Hepatocyte (in vitro differentiated cells): ENCODE data around the gene DOCK4. TPM values are rescaled to one million over a fixed set of nuclear protein-coding genes. Genes with fewer than 3 reads are reported as not detected.

Experiments used
- DNase-seq: peaks from one replicate; pipeline ENCODE4 v3.0.0-alpha.2; 2016; ENCODE audit warnings: low spot score
- H2AFZ ChIP-seq: fragments of 200-600 bp; sonication (generic); 2 replicates; pipeline ENCODE4 v1.6.0; 2016; ENCODE audit warnings: antibody characterized with exemption, mild to moderate bottlenecking
- H3K27ac ChIP-seq: fragments of 200-600 bp; sonication (generic); 2 replicates; pipeline ENCODE4 v1.5.1; 2016; ENCODE audit warnings: mild to moderate bottlenecking
- H3K27me3 ChIP-seq: fragments of 200-600 bp; sonication (generic); 2 replicates; pipeline ENCODE4 v1.6.1; 2016
- H3K36me3 ChIP-seq: fragments of 200-600 bp; sonication (generic); replicated peaks from 2 replicates; pipeline ENCODE4 v1.5.1; 2016; ENCODE audit warnings: low read depth; ENCODE audit not compliant: insufficient read depth
- H3K4me1 ChIP-seq: fragments of 200-600 bp; sonication (generic); 2 replicates; pipeline ENCODE4 v1.5.1; 2016; ENCODE audit warnings: mild to moderate bottlenecking, moderate library complexity; ENCODE audit not compliant: insufficient read depth
- H3K4me2 ChIP-seq: fragments of 200-600 bp; sonication (generic); 2 replicates; pipeline ENCODE4 v1.6.0; 2016
- H3K4me3 ChIP-seq: fragments of 200-600 bp; sonication (generic); 2 replicates; pipeline ENCODE4 v1.5.1; 2016; ENCODE audit warnings: mild to moderate bottlenecking
- H3K79me2 ChIP-seq: fragments of 200-600 bp; sonication (generic); 2 replicates; pipeline ENCODE4 v1.6.0; 2017; ENCODE audit warnings: mild to moderate bottlenecking
- H3K9me2 ChIP-seq: fragments of 200-600 bp; sonication (generic); replicated peaks from 2 replicates; pipeline ENCODE4 v1.6.0; 2017; ENCODE audit warnings: mild to moderate bottlenecking; ENCODE audit not compliant: insufficient read depth
- H3K9me3 ChIP-seq: fragments of 200-600 bp; sonication (generic); 2 replicates; pipeline ENCODE4 v1.5.1; 2016; ENCODE audit warnings: low read depth, mild to moderate bottlenecking
- H4K20me1 ChIP-seq: fragments of 200-600 bp; sonication (generic); 2 replicates; pipeline ENCODE4 v1.6.0; 2016; ENCODE audit warnings: mild to moderate bottlenecking; ENCODE audit not compliant: insufficient read depth, poor library complexity, severe bottlenecking
- EZH2 ChIP-seq: fragments of 200-600 bp; sonication (generic); IDR thresholded peaks from 2 replicates; pipeline ENCODE4 v1.6.1; 2016; ENCODE audit warnings: antibody characterized with exemption, mild to moderate bottlenecking, borderline replicate concordance
- EZH2phosphoT487 ChIP-seq: fragments of 200-600 bp; sonication (generic); IDR thresholded peaks from one replicate; pipeline ENCODE4 v1.6.1; 2018; ENCODE audit warnings: antibody characterized with exemption, mild to moderate bottlenecking, low read depth, moderate library complexity; ENCODE audit not compliant: unreplicated experiment, severe bottlenecking
- WGBS: methylation state at CpG from one replicate; pipeline ENCODE4 v1.1.6; 2016; ENCODE audit warnings: low lambda C conversion rate; ENCODE audit errors: missing lambda C conversion rate; 5-methylcytosine and 5-hydroxymethylcytosine counted together
- polyA plus RNA-seq: library from polyadenylated mRNA; unstranded; fragments of >200 nt; fragmentation: Nextera tagmentation; extraction: Ambion mirVana; gene quantifications from 2 replicates; pipeline ENCODE4 v1.2.1, GENCODE V29; 2016
- total RNA-seq: library from RNA; depleted of rRNA; stranded (reverse); fragments of >200 nt; gene quantifications from 2 replicates; pipeline ENCODE4 v1.2.3, GENCODE V29; 2014
- TF ChIP-seq, protein P1 (sequence below): fragments of 200-600 bp; sonication (generic); IDR thresholded peaks from 2 replicates; pipeline ENCODE4 v1.5.1; 2016; ENCODE audit warnings: antibody characterized with exemption, mild to moderate bottlenecking; ENCODE audit not compliant: poor library complexity

Gene DOCK4
- total and polyA plus RNA-seq, 2 experiments from 2014 or later: 4.4 to 22.9 TPM

DNA sequence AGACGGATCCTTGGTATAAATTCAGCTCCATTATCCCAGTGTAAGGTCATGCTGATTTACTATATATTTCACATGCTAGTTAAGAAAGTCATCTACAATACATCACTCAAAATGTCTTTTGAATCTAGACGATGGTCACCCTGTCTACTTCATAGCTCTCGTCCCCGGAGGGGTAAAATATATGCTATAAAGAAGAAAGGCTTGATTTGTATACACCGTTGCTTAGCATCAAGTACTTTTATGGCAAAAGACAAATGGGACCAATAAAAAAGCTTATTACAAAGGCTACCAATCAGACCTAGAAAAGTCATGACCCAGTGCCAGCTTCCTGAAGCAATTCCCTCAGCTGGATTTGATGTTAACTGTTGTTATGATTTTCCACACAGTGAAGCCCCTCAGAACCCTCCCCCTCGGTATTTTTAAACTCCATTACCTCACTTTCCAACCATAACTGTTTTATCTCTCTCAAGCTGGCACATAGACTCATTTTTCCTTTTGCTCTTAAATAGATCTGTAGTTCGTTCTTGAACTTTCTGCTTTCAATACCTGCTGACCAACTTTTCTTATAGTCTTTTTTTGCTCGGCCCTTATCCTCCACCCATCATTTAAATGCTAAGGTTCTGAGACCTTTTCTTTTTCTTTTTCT is 104.9 kb downstream of the DOCK4 start:
- Histone ChIP-seq H3K4me3 (no peak overlapping the region), H3K4me1 (no peaks in the 10 kb centered on the region), H3K4me2 (no peak overlapping the region), H3K36me3 (no peaks in the 10 kb centered on the region), H3K9me3 (no peaks in the 10 kb centered on the region), H4K20me1 (no peaks in the 10 kb centered on the region), H3K79me2 (peaks cover 22% of the 10 kb centered on the region), H3K9me2 (no peaks in the 10 kb centered on the region), H3K27me3 (no peaks in the 10 kb centered on the region), H3K27ac (no peak overlapping the region), H2AFZ (no peak overlapping the region)
- DNase-seq: peak; percentile 41
- no peak for TF ChIP-seq EZH2
- TF ChIP-seq, protein P1, sequence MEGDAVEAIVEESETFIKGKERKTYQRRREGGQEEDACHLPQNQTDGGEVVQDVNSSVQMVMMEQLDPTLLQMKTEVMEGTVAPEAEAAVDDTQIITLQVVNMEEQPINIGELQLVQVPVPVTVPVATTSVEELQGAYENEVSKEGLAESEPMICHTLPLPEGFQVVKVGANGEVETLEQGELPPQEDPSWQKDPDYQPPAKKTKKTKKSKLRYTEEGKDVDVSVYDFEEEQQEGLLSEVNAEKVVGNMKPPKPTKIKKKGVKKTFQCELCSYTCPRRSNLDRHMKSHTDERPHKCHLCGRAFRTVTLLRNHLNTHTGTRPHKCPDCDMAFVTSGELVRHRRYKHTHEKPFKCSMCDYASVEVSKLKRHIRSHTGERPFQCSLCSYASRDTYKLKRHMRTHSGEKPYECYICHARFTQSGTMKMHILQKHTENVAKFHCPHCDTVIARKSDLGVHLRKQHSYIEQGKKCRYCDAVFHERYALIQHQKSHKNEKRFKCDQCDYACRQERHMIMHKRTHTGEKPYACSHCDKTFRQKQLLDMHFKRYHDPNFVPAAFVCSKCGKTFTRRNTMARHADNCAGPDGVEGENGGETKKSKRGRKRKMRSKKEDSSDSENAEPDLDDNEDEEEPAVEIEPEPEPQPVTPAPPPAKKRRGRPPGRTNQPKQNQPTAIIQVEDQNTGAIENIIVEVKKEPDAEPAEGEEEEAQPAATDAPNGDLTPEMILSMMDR: no peak
- no peak for TF ChIP-seq EZH2phosphoT487
- WGBS: 50% methylated on average over 8 of the region's 8 CpGs

- H3K9me3 ChIP-seq: no peaks in the 10 kb centered on the region
- DNase-seq: no peak
- H3K4me2 ChIP-seq: no peak overlapping the region
- no peak overlapping the region for H3K27ac ChIP-seq
- H3K9me2 ChIP-seq: no peaks in the 10 kb centered on the region
- H4K20me1 ChIP-seq: no peaks in the 10 kb centered on the region
- H3K36me3 ChIP-seq: no peaks in the 10 kb centered on the region
- H3K27me3 ChIP-seq: no peaks in the 10 kb centered on the region
- no peak overlapping the region for H3K4me3 ChIP-seq
- no peak overlapping the region for H2AFZ ChIP-seq
- WGBS: 85% methylated on average over 1 of the region's 1 CpG
- H3K79me2 ChIP-seq: peaks cover 16% of the 10 kb centered on the region
- H3K4me1 ChIP-seq: no peaks in the 10 kb centered on the region
- TF ChIP-seq EZH2phosphoT487 (no peak), EZH2 (no peak)
- TF ChIP-seq, protein P1: no peak
Observed at GRCh38 chr7:112097524-112097923, 108.7 kb downstream of the DOCK4 start.

GRCh38 chr7:112093409-112093808 is 112.8 kb downstream of the DOCK4 start:
- H3K4me2 ChIP-seq: no peak overlapping the region
- no peaks in the 10 kb centered on the region for H3K27me3 ChIP-seq
- H2AFZ ChIP-seq: no peak overlapping the region
- no peak for DNase-seq
- WGBS: 93% methylated on average over 5 of the region's 5 CpGs
- H3K27ac ChIP-seq: no peak overlapping the region
- no peaks in the 10 kb centered on the region for H4K20me1 ChIP-seq
- no peaks in the 10 kb centered on the region for H3K36me3 ChIP-seq
- H3K4me1 ChIP-seq: no peaks in the 10 kb centered on the region
- TF ChIP-seq EZH2: no peak
- no peak for TF ChIP-seq EZH2phosphoT487
- TF ChIP-seq, protein P1: no peak
- H3K79me2 ChIP-seq: peaks cover 20% of the 10 kb centered on the region
- H3K9me3 ChIP-seq: no peaks in the 10 kb centered on the region
- H3K9me2 ChIP-seq: no peaks in the 10 kb centered on the region
- H3K4me3 ChIP-seq: no peak overlapping the region
